ENCODE measurements around the gene MED26. TPM values are rescaled to one million over a fixed set of nuclear protein-coding genes. Genes with fewer than 3 reads are reported as not detected.
A peak's percentile ranks its signal among the peaks of the same experiment; 100 is the strongest.

Gene MED26
- total and polyA plus RNA-seq, 9 of the 15 experiments (the other 6 are each of a cell fraction or from before 2014, with no cell fraction given): 0.71 to 15.1 (median 6.2) TPM

DNA sequence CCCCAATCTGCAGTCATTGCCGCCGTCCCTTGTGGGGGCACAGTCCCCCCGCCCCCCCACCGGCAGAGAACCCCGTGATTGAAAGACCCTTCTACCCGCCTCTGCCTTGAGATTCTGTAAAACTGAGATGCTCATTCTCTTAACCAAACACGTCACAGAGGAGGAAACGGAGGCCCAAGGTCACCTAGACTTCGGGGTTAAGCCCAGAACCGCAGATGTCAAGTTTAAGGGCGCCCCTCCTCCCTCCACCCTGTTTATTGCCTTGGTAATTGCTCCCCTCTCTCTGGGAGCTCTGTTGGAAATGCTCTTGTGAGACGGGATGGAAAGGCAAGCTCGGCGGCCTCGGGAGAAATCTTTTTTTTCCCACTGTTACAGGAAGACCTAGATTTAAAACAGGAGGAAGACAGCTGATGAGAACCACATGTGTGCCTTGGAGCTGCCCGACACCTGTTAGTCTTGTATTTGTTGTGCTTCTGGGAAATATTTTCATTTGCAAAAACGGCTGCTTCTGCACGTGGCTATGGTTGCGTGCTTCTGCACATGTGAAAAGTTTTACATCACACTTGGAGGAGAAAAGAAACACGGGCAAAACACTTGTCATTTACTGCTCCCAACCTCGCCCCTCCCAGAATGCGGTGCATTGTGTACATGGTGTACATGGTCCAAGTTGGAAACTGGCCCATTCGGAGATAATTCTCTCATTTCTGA is 1.1 kb upstream of the MED26 start (continued):
- TF ChIP-seq, protein P1, sequence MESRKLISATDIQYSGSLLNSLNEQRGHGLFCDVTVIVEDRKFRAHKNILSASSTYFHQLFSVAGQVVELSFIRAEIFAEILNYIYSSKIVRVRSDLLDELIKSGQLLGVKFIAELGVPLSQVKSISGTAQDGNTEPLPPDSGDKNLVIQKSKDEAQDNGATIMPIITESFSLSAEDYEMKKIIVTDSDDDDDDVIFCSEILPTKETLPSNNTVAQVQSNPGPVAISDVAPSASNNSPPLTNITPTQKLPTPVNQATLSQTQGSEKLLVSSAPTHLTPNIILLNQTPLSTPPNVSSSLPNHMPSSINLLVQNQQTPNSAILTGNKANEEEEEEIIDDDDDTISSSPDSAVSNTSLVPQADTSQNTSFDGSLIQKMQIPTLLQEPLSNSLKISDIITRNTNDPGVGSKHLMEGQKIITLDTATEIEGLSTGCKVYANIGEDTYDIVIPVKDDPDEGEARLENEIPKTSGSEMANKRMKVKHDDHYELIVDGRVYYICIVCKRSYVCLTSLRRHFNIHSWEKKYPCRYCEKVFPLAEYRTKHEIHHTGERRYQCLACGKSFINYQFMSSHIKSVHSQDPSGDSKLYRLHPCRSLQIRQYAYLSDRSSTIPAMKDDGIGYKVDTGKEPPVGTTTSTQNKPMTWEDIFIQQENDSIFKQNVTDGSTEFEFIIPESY (CRISPR knock-in tag; IDR thresholded peaks at IDR 0.05): no peak
- no peak for TF ChIP-seq ZNF143 (CRISPR knock-in tag; IDR thresholded peaks at IDR 0.05)

DNA sequence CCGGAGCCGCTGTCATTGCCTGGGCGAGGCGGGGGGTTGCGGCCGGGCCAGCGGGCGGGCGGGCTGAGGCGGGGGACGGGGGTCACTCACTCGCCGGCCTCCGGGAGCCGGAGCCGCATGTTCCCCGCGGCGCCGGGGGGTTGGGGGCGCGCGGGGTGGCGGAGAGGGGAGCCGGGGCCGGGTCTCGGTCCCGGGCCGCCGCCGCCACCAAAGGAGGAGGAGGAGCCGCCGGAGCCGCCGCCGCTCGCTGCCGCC is 149 bp downstream of the MED26 start:
- Histone ChIP-seq H3K9me1 (ENCODE audit: control insufficient read depth, insufficient read depth, low read length) (no peaks in the 10 kb centered on the region), H3K9ac (ENCODE audit: insufficient read depth in 1 of 2, low read depth in 2 of 2, low read length in 2 of 2) (peak overlapping the region; percentile 93 to 98), H3K4me3 (peak overlapping the region; percentile 99), H3K4me2 (ENCODE audit: insufficient read depth, low read length) (peak overlapping the region; percentile 82; the same call in 1 of the 2 replicates), H3K27ac (ENCODE audit: extremely low read depth, low read depth, low read length) (peak overlapping the region; percentile 78), H3K27me3 (ENCODE audit: control insufficient read depth in 2 of 2, insufficient read depth in 2 of 2, low read length in 2 of 2) (no peaks in the 10 kb centered on the region), H3K4me1 (replicated peaks in 1 of 2; ENCODE audit: control insufficient read depth in 2 of 2, insufficient read depth in 2 of 2, low read length in 2 of 2) (peaks cover 13 to 28% of the 10 kb centered on the region in 2 experiments; a peak in 4 of 5 replicates), H2AFZ (ENCODE audit: low read depth, low read length) (no peak overlapping the region), H4K20me1 (replicated peaks; ENCODE audit: control insufficient read depth, insufficient read depth, low read length) (peaks cover 41% of the 10 kb centered on the region), H3K36me3 (ENCODE audit: control insufficient read depth, insufficient read depth, low read length) (peaks cover 63% of the 10 kb centered on the region), H3K79me2 (ENCODE audit: control insufficient read depth, insufficient read depth, low read length) (peaks cover 63% of the 10 kb centered on the region), H3K9me3 (replicated peaks; ENCODE audit: control insufficient read depth, insufficient read depth, low read depth, low read length) (no peaks in the 10 kb centered on the region)
- FAIRE-seq (no peak), ATAC-seq (peak; percentile 12), DNase-seq (ENCODE audit: extremely low read depth in 1 of 4, low spot score in 3 of 4) (no peak)
- intact Hi-C loops (cut with micrococcal nuclease): loop anchor here (2.0 to 10.0 kb wide), 2 partner anchors 39 to 83 kb away; partner anchors contain the start of gene CHERP
- ChIA-PET CTCF (ENCODE audit: low intra/inter-chr PET ratio) (no interaction called here), POLR2A (interaction anchor here (0.5 to 5.0 kb wide), 12 partner anchors 8 to 652 kb away, joined by 3 to 52 read pairs (median 4); partner anchors contain the start of genes CHERP and SLC35E1)
- TF ChIP-seq MBD2 (IDR thresholded peaks at IDR 0.05; ENCODE audit: borderline replicate concordance, low read depth) (0 out of 2 replicates have a peak, but pooled peaks have one; percentile 21), PHF8 (IDR thresholded peaks at IDR 0.05; ENCODE audit: borderline replicate concordance, low read length) (peak; percentile 33; the same call in 1 of the 2 replicates), GTF2E2 (tag; IDR thresholded peaks at IDR 0.05) (0 out of 2 replicates have a peak, but pooled peaks have one; percentile 79), CBX1 (IDR thresholded peaks at IDR 0.05; ENCODE audit: low read depth) (0 out of 2 replicates have a peak, but pooled peaks have one; percentile 4), NONO (IDR thresholded peaks at IDR 0.05; ENCODE audit: low read depth in 2 of 2, low read length in 1 of 2) (peak; percentile 60 to 94; a peak in 3 of 4 replicates), SRSF9 (IDR thresholded peaks at IDR 0.05; ENCODE audit: borderline replicate concordance, low read depth, low read length) (no peak)
- in situ Hi-C loops (cut with MboI): no loop called here
- no TSS peak for BruUV-seq (replicated peaks)
- 0% methylated on average over 1 of the region's 38 CpGs for WGBS (ENCODE audit: insufficient coverage, low coverage, missing lambda C conversion rate)

Measured in K562 (cell line).